Fibroblast of skin of scalp (primary cell): ENCODE results near the gene LRRC25.
"Not testable (repeated sequence)": the region's sequence is repeated elsewhere in the genome, so short reads cannot be mapped to it uniquely, and the experiment has no call there.

Experiments
- DNase-seq: peaks from one replicate; pipeline ENCODE4 v3.0.0-alpha.2; 2013

The LRRC25 gene

DNA sequence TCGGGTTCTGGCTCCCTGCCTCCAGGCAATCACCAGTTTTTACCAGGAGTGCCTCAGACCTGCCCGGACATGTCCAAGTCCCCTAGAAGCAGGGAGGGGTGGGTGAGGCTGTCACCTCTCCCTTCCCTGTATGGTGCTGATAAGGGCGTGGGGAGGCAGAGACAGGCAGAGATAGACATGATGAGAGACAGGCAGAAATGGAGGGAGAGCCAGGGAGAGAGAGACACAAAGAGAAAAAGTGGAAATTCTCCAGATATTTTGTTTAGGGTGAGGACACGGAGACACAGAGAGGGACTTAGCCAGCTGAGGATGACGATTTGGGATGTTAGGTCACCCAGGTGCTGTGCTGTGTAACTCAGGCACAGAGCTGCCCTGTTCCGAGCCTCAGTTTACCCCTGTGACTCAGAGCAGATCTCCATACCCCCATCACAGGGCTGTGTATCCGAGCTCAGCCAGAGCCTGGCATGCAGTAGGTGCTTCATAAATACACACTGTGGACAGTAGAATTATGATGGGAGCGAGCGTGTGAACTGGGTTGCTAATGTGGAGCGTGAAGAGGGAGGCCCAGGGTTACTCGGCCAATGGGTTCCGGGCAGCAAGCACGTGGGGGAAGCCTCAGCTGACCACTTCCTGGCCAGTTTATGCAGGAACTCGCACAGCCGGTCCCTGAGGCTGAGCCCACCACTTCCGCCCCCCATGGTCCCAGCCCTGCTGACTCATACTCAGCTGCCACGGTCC is 23.4 kb downstream of the LRRC25 start:
- peak; percentile 96 for DNase-seq

DNA sequence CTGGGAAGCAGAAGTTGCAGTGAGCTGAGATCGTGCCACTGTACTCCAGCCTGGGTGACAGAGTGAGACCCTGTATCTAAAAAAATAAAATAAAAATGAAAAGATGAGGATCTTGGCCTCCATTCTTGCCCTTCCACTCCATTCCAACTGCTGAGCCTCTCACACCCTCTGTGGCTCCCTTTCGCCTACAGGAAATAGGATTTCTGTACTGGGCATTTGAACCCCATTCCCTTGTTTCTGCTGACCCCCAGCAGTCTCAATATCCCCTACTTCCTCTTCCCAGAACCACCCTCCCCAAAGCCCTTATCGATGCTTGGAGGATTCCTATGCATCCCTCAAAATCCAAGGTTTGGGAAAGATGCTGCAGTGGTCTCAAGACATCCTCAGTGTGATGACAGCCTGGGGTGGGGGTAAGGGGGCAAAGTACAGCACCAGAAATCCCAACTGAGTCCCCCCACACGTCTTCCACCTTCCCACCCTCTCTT is 24.0 kb downstream of the LRRC25 start:
- DNase-seq: no peak

DNA sequence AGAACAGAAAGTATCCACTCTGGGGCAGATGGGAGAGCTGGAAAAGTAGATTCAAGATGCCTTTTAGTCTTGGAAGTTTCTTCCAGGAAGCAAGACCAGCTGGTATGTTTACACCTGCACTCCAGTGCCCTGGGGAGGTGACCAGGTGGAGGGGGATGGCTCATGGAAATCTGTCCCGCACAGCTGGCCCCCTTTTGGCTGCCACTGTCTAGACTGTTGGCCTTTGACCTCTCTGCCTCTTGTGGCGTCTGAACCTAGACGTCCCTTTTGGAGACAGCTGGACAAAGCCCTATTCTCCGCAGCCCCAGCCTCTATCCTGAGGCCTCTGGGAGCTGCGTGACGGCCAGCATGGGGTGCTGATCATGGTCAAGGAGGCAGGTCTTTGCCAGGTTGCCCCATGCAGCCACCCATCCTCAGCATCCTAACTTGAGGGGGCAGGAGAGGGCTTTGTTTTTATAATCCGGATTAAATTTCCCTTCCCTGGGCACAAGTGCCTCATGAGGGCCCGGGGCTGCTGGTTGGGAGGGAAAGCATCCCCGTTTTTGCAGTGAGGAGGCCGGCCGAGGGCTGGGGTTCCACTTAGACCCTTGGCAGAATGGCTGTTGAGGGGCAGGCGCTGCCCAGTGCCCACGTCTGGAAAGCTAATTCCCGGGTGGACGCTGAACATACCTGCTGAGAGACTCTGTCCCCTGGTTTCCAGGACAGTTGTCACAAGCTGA is 28.8 kb downstream of the LRRC25 start:
- no peak for DNase-seq

DNA sequence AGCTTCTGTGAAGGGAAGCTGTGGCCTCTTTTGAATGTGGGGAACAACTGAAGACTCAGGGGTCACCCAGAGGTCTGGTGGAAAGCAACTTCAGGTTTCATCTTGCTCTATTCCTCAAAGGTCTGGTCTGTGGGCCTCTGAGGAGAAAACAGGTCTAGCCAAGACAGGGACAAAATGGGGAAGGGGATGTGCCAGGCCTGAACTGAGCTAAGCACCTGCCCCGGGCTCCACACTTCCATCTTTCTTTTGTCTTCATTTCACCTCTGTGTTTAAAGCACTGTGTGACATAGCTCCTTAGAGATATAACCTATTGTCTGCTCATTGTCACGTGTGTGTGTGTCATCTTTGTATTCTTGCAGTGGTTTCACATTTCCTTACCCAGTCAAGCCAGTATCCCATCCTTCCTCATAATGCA is 31.4 kb downstream of the LRRC25 start:
- no peak for DNase-seq

DNA sequence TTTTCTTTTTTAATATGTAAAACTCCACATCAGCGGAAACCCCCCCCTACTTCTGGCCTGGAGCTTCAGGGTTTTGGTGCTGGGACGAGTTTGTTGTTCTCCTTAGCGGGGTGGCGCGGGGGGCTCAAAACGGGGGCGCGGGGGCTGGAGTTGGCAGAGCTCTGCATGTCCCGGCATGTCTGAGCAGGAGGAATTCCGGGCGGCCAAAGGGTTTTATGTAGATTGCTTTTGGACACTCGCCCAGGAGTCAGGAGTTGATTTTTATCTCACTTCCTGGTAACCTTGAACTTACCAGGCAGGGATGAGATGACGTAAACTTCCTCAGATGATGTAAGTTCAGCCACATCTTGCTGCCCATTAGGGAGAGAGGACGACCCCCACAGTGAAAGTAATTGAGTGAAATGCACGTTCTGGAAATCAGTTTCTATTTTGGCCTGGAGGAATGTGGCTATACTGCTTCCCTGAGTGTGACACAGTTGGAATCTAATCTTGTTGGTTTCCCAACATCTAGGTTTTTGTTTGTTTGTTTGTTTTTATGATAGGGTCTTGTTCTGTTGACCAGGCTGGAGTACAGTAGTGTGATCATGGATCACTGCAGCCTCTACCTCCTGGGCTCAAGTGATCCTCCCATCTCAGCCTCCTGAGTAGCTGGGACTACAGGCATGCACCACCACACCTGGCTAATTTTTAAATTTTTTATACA is 32.4 kb downstream of the LRRC25 start:
- DNase-seq: peak; percentile 99

DNA sequence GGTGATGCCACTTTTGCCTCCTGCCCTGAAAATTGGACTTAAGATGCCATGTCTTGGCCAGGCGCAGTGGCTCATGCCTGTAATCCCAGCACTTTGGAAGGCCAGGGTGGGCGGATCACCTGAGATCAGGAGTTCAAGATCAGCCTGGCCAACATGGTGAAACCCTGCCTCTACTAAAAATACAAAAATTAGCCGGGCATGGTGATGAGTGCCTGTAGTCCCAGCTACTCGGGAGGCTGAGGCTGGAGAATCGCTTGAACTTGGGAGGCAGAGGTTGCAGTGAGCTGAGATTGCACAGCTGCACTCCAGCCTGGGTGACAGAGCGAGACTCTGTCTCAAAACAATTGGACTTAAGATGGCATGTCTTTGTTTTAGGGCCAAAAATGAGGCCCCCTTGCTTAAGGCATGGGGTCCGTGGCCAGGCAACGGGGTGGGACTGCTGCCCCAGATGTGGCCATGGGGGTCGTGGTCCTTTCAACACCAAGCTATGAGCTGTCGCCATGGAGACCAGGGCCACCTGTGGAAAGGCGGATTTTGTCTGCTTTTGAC is 33.1 kb downstream of the LRRC25 start:
- DNase-seq: not testable (repeated sequence)

DNA sequence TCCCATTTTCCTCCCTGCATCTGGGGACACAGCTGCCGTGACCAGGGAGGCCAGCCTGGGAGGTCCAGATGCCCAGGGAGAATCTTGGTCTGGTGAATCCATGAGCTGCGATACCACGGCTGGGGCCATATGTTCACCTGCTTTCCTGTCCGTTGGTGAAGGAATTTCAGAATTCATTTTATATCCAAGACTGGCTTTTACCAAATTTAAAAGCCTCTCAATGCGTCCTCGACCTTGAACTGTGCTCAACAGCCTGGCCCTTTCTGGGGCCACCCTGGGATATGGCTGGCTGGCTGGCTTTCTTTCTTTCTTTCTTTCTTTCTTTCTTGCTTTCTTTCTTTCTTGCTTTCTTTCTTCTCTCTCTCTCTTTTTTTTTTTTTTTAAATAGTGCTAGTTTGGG is 33.6 kb downstream of the LRRC25 start:
- no peak for DNase-seq

DNA sequence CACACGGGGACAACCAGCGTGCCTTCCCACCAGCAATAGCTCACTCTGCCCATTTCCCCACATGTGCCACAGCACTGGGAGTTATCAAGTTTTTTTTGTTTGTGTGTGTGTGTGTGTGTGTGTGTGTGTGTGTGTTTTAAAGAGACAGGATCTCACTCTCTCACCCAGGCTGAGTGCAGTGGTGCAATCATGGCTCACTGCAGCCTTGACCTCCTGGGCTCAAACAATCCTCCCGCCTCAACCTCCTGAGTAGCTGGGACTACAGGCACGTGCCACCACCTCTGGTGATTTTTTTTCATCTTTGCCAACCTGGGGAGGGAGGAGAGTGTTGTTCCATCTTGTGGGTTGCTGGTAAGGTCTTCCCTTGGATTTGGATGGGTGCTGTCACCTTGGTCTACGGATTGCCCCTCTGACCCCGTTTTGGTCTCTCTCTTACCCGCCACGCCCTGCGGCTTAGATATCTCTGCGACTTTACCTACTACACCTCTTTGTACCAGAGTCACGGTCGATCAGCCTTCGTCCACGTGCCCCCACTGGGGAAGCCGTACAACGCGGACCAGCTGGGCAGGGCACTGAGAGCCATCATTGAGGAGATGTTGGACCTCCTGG is 34.4 kb downstream of the LRRC25 start:
- DNase-seq: no peak

DNA sequence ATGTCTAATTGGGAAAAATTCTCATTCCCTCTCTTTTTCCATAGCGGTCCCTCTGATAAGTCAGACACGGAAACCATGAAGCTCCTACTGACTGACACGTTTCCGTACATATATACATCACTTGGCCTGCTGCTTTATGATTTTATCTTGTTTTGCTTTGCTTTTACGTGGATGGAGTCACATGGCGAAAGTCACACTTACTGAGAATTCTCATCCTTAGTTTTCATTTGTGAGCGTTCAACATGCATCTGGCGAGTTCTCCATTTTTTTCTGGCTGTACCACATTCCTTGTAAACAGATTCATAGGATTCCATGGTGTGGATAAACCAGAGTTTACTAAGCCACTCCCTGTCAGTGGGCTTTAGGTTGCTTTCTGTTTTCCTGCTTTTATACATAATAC is 35.8 kb downstream of the LRRC25 start:
- DNase-seq: no peak

DNA sequence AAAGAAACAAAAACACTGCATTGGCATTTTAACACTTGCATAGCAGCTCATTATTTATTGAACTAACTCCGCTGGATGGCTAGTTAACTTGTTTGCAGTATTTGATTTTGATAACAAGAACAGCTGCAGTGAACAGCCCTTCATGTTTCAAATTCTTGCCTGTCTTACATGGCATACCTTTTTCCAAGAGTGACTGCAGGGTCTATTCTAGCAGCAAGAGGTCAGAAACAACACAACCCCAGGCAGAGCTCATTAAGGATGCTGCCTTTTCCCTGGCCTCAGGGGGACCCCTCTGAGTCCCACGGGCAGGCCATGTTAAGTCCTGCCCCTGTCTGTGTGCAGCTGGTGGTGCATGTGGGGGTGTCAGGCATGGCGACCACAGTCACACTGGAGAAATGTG is 40.4 kb downstream of the LRRC25 start:
- DNase-seq: no peak

DNA sequence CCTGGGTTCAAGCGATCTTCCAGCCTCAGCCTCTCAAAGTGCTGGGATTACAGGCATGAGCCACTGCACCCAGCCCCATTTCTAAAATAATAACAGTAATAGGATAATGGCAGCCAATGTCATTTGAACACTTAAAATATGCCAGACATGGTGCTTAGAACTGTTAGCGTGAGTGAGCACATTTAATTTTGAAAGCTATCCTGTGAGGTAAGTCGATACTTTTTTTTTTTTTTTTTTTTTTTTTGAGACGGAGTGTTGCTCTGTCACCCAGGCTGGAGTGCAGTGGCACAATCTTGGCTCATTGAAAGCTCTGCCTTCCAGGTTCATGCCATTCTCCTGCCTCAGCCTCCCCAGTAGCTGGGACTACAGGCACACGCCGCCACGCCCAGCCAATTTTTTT is 42.7 kb downstream of the LRRC25 start:
- not testable (repeated sequence) for DNase-seq

DNA sequence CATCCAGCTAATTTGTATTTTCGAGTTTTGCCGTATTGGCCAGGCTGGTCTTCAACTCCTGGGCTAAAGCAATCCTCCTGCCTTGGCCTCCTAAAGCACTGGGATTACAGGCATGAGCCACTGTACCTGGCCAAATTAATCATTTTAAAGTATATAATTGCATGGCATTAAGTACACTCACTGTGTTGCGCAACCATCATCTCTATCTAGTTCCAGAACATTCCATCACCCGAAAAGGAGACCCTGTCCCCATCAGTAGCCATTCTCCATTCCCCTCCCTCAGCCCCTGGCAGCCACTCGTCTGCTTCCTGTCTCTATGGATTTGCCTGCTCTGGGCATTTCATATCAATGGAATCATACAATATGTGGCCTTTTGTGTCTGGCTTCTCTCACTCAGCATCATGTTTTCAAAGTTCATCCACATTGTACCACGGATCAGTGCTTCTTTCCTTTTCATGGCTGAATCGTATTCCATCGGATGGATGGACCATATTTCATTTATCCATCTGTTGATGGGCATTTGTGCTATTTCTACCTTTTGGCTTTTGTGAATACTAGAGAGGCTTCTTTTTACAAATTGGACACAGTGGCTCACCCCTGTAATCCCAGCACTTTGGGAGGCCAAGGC is 43.9 kb downstream of the LRRC25 start:
- no peak for DNase-seq

DNA sequence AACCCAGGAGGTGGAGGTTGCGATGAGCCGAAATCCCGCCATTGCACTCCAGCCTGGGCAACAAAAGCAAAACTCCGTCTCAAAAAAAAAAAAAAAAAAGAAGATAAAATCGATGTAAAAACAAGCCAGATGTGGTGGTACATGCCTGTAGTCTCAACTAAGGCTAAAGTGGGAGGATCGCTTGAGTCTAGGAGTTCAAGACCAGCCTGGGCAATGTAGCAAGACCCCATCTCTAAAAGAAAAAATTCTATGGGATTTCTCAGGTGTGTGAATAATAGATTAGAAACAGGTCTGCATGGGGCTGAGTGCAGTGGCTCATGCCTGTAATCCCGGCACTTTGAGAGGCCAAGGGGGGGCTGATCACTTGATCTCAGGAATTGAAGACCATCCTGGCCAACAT is 45.9 kb downstream of the LRRC25 start:
- DNase-seq: no peak

DNA sequence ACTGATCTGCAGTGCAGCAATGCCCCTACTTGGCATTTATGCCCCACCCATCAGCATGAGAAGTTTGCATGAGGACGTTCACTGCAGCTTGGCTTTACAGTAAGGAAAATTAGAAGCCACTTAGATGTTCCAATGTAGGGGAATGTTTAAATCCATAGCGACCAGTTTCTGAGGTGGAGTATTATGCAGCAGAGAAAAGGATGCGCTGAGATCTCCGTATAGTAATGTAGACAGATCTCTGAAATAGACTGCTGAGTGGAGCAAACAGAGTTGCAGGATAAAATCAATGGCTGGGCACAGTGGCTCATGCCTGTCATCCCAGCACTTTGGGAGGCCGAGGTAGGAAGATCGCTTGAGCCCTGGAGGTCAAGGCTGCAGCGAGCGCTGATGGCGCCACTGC is 46.9 kb downstream of the LRRC25 start:
- DNase-seq: no peak

DNA sequence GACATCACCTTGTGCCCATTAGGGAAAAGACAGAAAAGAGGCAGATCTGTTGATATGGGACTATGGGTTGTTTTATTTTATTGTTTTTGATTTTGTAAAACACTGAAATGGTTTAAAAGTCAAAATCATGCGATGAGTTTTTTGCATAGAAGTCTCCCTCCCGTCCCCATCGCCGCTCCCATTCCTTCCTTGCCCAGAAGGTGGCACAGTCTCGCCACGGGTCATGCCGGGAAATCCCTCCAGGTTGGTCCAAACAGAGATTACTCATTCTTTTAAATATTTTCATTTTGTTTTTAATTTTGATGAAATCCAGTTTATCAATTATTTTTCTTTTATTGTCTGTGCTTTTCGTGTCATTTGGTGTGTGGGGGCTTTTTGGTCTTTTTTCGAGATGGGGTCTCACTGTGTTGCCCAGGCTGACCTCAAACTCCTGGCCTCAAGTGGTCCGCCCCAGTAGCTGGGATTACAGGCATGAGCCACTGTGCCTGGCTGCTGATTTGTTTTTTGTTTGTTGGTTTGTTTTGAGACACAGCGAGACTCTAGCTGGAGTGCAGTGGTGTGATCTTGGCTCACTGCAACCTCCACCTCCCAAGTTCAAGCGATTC is 47.8 kb downstream of the LRRC25 start:
- DNase-seq: peak; percentile 59

DNA sequence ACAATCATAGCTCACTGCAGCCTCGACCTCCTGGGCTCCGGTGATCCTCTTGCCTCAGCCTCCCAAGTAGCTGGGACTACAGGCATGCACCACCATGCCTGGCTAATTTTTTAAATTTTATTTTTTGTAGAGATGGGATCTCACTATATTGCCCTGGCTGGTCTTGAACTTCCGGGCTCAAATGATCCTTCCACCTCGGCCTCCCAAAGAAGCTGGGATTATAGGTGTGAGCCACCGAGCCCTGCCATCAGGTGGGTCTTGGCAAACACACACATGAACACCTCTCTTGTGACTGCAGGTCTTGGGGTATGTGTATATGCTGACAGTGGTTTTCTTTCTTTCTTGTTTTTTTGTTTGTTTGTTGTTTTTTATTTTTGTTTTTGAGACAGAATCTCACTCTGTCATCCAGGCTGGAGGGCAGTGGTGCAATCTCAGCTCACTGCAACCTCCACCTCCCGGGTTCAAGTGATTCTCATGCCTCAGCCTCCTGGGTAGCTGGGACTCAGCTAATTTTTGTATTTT is 48.5 kb downstream of the LRRC25 start:
- DNase-seq: not testable (repeated sequence)

DNA sequence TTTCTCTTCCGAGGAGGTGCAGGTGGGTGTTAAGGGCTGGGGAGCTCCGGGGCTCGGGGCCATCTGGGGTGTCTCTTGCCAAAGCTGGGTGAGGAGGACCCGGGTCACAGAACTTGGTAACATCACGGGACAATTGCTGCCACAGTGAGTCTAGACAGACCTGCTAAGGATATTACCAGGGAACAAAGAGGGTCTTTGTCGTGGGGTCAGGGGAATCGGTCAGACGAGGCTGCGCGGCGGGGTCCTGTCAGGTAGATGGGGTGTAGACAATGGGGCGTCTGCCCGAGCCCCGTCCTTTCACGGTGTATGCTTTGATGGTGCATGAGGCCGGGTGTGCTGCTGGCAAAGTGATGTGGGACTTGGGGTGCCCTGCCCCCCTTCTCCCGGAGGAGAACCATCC is 49.3 kb downstream of the LRRC25 start:
- DNase-seq: no peak

DNA sequence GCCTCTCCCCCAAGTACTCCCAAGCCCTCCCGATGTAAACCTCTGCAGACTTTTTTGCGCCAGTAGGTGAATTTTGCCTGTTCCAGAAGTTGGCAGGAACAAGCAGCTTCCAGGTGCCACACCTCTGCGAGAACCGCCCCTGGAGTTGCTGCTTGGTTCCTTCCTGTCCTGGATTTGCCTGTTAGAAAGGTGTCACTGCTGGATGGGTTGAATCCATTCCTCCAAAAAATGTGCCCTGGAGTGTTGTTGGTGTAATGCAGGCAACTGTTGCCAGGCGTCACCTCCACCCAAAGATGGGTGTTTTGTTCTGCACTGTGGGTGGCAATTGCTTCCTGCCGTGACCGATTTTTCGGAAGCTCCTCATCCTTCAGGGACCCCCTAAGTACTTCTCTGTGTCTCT is 51.3 kb downstream of the LRRC25 start:
- no peak for DNase-seq

DNA sequence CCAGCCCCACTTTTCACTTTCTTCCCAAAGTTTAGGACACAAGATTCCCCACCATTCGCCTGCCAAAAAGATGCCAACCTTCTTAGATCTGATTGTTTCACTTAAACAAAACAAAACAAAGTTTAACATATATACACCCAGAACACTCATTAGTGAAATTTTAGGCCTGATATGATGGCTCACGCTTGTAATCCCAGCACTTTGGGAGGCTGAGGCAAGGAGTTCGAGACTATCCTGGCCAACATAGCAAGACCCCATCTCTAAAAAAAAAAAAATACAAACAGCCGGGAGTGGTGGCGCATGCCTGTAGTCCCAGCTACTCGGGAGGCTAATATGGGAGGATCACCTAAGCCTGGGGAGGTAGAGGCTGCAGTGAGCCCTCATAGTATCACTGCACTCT is 52.1 kb downstream of the LRRC25 start:
- DNase-seq: no peak

DNA sequence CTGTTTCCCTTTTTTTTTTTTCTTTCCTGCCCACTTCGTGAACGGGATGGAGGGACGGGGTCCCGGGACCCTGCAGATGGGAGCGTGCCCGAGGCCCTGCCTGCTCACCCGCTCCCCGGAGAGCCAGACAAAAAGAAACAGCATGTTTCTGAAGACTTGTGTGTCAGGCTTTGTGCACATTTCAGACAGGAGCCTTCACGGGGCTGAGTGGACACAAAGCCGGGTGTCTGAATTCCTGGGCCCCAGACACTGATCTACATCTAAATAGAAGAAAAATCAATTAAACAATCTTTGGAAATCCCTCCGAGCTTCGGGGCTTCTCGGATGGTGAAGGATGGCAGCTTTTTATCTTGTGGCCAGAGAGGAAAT is 52.9 kb downstream of the LRRC25 start:
- DNase-seq: no peak

DNA sequence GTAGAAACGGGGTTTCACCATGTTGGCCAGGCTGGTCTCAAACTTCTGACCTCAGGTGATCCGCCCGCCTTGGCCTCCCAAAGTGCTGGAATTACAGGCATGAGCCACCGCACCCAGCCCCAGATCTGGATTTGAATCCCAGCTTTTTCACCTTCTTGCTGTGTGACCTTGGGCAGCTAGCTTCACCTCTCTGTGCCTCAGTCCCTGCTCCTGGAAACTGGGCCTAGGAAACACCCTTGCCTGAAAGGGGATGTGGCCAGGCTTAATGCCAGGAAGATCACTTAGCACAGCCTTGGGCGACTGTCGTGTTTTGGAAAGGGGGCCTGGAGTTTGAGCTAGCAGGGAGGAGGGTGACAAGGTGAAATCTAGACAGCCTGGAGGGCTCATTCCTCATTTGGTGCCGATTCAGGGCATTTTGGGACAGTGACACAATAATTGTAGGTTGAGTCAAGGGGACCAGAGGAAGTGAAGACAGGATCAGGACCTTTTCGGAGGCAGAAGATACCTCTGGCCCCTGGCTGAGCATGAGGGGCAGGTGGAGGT is 55.3 kb downstream of the LRRC25 start:
- no peak for DNase-seq
